Mucosa of descending colon (tissue), 3 donors: ENCODE data around the gene SEPHS2. TPM values are rescaled to one million over a fixed set of nuclear protein-coding genes. Genes with fewer than 3 reads are reported as not detected.

Experiments used
- ATAC-seq: fragments of 200-7000 bp; cut with Tn5 transposase; one replicate; pipeline ENCODE4 v1.9.1; 2020; ENCODE audit warnings: mild to moderate bottlenecking, moderate library complexity
- DNase-seq, 3 donors: peaks; one replicate each; pipeline ENCODE4 v3.0.0-alpha.2; 2020
- H3K36me3 ChIP-seq: fragments of 200-600 bp; one replicate; pipeline ENCODE4 v1.8.0; 2021; ENCODE audit warnings: low read depth, mild to moderate bottlenecking
- H3K4me1 ChIP-seq: fragments of 200-600 bp; one replicate; pipeline ENCODE4 v1.8.0; 2021; ENCODE audit warnings: low read depth, mild to moderate bottlenecking
- H3K4me3 ChIP-seq: fragments of 200-600 bp; one replicate; pipeline ENCODE4 v1.8.0; 2021; ENCODE audit warnings: mild to moderate bottlenecking
- H3K9me3 ChIP-seq: fragments of 200-600 bp; one replicate; pipeline ENCODE4 v1.8.0; 2021; ENCODE audit warnings: mild to moderate bottlenecking
- intact Hi-C, 2 donors: fragments of 100-400 bp; cut with DNase I in 1 of 2; cut with micrococcal nuclease in 1 of 2; formaldehyde crosslinking; loops; one replicate each; pipeline versions ENCODE4 v1.11.0 to v1.11.1; 2022; cut with DNase I, micrococcal nuclease
- long read RNA-seq, 2 donors: library from polyadenylated mRNA; unstranded; transcript quantifications; one replicate each; pipeline ENCODE4 v2.0.0, GENCODE V29; 2019 to 2021
- total RNA-seq, 3 donors: library from RNA; stranded (reverse); fragmentation: NEBNext Ultra II Directional in 2 of 3; extraction: Animal tissue kit (Norgen Biotek cat#: 25700) in 2 of 3; gene quantifications; one replicate each; pipeline versions ENCODE4 v1.2.1 to v1.2.4, GENCODE V29; 2021 to 2023
- TF ChIP-seq, protein P1 (sequence below): fragments of 200-600 bp; IDR thresholded peaks from one replicate; pipeline ENCODE4 v1.8.0; 2022; ENCODE audit warnings: antibody characterized with exemption, mild to moderate bottlenecking
- donor health status: DM: no; HTN: no; CAD: no; lungs with moderate emphysema.
- donor health status: DM: no; HTN: no; CAD: no.
- donor health status: DM: no; HTN: yes; CAD: no.

The SEPHS2 gene, protein sequence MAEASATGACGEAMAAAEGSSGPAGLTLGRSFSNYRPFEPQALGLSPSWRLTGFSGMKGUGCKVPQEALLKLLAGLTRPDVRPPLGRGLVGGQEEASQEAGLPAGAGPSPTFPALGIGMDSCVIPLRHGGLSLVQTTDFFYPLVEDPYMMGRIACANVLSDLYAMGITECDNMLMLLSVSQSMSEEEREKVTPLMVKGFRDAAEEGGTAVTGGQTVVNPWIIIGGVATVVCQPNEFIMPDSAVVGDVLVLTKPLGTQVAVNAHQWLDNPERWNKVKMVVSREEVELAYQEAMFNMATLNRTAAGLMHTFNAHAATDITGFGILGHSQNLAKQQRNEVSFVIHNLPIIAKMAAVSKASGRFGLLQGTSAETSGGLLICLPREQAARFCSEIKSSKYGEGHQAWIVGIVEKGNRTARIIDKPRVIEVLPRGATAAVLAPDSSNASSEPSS
- total RNA-seq: 100 to 1,000 TPM; 107 to 185 (median 142) TPM
- long read RNA-seq, donor 1, transcript SEPHS2-201 (1 exons, 2,551 nt): major isoform, 304 of 307 reads
- long read RNA-seq, donor 1, partial matches to known transcripts: 0 of 307 reads
- long read RNA-seq, donor 1, other reads (novel, unspliced or antisense): 3 of 307 reads
- long read RNA-seq, donor 2, transcript SEPHS2-201 (1 exons, 2,551 nt): major isoform, 213 of 215 reads
- long read RNA-seq, donor 2, partial matches to known transcripts: 0 of 215 reads
- long read RNA-seq, donor 2, other reads (novel, unspliced or antisense): 2 of 215 reads

DNA sequence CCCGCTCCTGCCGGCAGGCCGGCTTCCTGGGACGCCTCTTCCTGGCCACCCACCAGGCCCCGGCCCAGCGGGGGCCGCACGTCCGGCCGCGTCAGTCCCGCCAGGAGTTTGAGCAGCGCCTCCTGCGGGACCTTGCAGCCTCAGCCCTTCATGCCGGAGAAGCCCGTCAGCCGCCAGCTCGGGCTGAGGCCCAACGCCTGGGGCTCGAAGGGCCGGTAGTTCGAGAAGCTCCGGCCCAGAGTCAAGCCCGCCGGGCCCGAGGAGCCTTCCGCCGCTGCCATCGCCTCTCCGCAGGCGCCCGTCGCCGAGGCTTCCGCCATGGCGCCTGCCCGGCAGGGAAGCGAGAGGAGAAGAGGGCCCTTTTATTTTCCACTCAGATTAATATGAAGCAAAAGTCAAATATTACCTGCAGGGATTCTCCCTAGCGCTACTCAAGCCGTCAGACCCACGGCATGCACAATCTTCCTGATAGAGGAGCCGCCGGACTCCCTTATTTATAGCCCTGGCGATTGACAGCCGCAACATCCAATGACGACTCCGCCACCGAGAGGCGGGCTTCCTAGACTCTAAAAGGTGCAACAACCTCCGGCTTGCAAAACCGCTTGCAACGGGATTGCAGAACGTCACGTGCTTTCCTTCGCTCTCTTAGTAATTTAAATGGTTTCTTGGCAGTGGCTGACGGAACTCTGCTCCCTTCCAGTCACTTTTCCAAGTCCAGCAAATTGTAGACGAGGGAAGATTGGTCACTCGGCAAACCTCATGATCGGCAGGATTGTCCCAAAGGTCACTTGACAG is at the start of gene SEPHS2:
Gene SEPHS2, minus strand, starts transcription at position 467 of the 795 bp plus-strand sequence. Its CDS starts 147 bp downstream, at position 320.
- peak; percentile 93 for ATAC-seq
- H3K4me3 ChIP-seq: peak within 1 kb of the TSS; percentile 80
- H3K36me3 ChIP-seq: no peaks in the 10 kb centered on the region
- H3K9me3 ChIP-seq: no peaks in the 10 kb centered on the region
- TF ChIP-seq, protein P1, sequence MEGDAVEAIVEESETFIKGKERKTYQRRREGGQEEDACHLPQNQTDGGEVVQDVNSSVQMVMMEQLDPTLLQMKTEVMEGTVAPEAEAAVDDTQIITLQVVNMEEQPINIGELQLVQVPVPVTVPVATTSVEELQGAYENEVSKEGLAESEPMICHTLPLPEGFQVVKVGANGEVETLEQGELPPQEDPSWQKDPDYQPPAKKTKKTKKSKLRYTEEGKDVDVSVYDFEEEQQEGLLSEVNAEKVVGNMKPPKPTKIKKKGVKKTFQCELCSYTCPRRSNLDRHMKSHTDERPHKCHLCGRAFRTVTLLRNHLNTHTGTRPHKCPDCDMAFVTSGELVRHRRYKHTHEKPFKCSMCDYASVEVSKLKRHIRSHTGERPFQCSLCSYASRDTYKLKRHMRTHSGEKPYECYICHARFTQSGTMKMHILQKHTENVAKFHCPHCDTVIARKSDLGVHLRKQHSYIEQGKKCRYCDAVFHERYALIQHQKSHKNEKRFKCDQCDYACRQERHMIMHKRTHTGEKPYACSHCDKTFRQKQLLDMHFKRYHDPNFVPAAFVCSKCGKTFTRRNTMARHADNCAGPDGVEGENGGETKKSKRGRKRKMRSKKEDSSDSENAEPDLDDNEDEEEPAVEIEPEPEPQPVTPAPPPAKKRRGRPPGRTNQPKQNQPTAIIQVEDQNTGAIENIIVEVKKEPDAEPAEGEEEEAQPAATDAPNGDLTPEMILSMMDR: no peak
- DNase-seq: peak; percentile 99 to 100 (median 99)
- peaks cover 29% of the 10 kb centered on the region for H3K4me1 ChIP-seq
- intact Hi-C loops: no loop called here

DNA sequence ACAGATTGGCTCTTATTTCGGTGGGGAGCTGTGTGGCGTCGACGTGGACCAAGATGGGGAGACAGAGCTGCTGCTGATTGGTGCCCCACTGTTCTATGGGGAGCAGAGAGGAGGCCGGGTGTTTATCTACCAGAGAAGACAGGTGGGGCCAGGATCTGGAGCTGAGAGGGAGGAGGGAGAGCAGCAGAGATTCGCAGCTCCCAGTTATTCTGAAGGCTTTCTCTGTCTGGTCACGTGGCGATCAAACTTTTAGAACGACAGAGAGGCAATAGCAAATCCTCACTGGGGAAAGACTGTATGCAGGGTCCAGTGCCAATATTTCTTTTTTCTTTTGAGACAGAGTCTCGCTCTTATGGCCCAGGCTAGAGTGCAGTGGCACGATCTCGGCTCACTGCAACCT is 49.0 kb upstream of the SEPHS2 start:
- TF ChIP-seq, protein P1: no peak
- H3K36me3 ChIP-seq: no peaks in the 10 kb centered on the region
- no peaks in the 10 kb centered on the region for H3K9me3 ChIP-seq
- intact Hi-C loops: no loop called here
- no peak overlapping the region for H3K4me3 ChIP-seq
- DNase-seq (no peak), ATAC-seq (no peak)
- H3K4me1 ChIP-seq: no peaks in the 10 kb centered on the region

DNA sequence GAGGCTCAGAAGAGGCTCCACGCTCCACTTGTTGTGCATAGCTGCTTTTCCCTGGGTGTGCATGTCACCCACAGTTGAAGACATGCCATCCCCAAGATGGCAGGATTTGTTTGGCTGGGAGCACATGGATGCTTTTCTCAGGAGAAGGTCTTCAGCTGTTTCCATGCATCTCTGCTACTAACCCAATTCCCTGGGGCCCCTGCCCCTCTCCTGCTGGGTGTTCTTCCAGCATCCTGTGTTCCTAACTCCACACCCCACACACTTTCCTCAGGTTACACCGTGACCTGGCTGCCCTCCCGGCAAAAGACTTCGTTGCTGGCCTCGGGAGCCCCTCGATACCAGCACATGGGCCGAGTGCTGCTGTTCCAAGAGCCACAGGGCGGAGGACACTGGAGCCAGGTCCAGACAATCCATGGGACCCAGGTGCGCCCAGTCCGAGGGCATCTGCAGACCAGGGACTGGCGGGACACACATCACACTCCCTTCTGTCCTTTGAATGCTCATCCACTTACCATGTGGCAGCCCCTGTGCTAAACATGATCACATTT is 48.3 kb upstream of the SEPHS2 start:
- H3K9me3 ChIP-seq: no peaks in the 10 kb centered on the region
- H3K4me3 ChIP-seq: no peak overlapping the region
- no peak for DNase-seq
- intact Hi-C loops: no loop called here
- H3K36me3 ChIP-seq: no peaks in the 10 kb centered on the region
- H3K4me1 ChIP-seq: no peaks in the 10 kb centered on the region
- no peak for ATAC-seq
- TF ChIP-seq, protein P1: no peak

DNA sequence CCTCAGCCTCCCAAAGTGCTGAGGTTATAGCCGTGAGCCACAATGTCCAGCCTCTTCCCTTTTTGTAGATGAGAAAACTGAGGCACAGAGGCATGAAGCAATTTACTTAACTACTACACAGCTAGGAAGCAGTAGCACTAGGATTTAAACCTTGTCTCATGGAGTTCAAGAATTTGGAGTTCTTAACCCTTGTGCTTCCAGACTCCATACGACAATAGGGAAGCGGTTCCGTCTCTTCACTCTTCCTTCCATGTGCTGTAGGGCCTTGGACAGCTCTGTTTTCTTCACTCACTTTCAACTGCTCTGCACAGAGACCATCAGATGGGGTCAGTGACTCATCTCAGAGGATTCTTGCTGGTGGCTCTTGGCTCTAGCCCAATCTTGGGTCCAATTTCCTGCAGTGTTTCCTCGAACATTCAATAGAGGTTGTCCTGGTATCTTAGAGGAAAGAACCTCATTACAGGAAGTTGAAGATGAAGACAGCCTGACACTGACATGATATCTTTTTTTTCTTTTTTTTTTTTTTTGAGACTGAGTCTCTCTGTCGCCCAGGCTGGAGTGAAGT is 46.2 kb upstream of the SEPHS2 start:
- ATAC-seq (peak; percentile 68), DNase-seq (peak in 1 of 3 donors; percentile 25)
- TF ChIP-seq, protein P1: no peak
- H3K4me1 ChIP-seq: no peaks in the 10 kb centered on the region
- H3K4me3 ChIP-seq: no peak overlapping the region
- H3K36me3 ChIP-seq: no peaks in the 10 kb centered on the region
- H3K9me3 ChIP-seq: no peaks in the 10 kb centered on the region
- intact Hi-C loops: no loop called here

DNA sequence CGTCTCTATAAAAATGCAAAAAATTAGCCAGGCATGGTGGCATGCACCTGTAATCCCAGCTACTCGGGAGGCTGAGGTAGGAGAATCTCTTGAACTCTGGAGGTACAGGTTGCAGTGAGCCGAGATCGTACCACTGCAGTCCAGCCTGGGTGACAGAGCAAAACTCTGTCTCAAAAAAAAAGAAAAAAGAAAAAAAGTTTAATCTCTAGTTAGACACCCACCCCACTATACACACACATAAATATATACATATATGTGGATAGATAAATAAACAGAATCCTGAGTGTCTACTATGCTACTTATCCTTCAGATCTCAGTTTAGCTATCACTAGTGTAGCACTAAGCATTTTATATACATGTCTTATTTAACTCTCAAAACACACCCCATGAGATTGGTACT is 45.6 kb upstream of the SEPHS2 start:
- ATAC-seq (no peak), DNase-seq (no peak)
- Histone ChIP-seq H3K36me3 (no peaks in the 10 kb centered on the region), H3K4me1 (no peaks in the 10 kb centered on the region), H3K9me3 (no peaks in the 10 kb centered on the region), H3K4me3 (no peak overlapping the region)
- intact Hi-C loops: no loop called here
- TF ChIP-seq, protein P1: no peak
